Measurements from ENCODE around the gene GOPC. TPM values are rescaled to one million over a fixed set of nuclear protein-coding genes. Genes with fewer than 3 reads are reported as not detected.

The GOPC gene
- total and polyA plus RNA-seq, 2 of the 8 experiments (the other 6 are each of a cell fraction or from before 2014, with no cell fraction given), result 5.3 to 19.4 TPM

- POLR2A ChIA-PET (ENCODE audit: partially characterized antibody), result no interaction called here
These were observed 37.6 kb downstream of the GOPC start for GRCh38 chr6:117564681-117565080.

More at GRCh38 chr6:117564681-117565080, 37.6 kb downstream of the GOPC start:
- WGBS, 2 experiments (ENCODE audit: extremely low coverage in 1 of 2, insufficient coverage in 1 of 2, insufficient read length in 1 of 2, insufficient replicate concordance in 2 of 2, low coverage in 1 of 2, low lambda C conversion rate in 2 of 2, missing lambda C conversion rate in 1 of 2), result 86% methylated on average over 1 of the region's 1 CpG; no CpG with 5 or more reads in 1 of the 2 experiments
- H3K9me3 ChIP-seq (ENCODE audit: insufficient read depth in 2 of 2, low read depth in 1 of 2, low read length in 1 of 2), result no peaks in the 10 kb centered on the region
- no peak overlapping the region for H3K14ac ChIP-seq (ENCODE audit: insufficient read length)
- H3K79me2 ChIP-seq (ENCODE audit: control insufficient read depth in 1 of 2, insufficient read depth in 2 of 2, low read length in 2 of 2), result no peaks in the 10 kb centered on the region
- no peak overlapping the region for H3K56ac ChIP-seq (replicated peaks; ENCODE audit: insufficient read length, low read depth, low read length)
- H2BK20ac ChIP-seq (ENCODE audit: low read length), result no peak overlapping the region
- H3K27ac ChIP-seq (ENCODE audit: low read depth, low read length), result no peak overlapping the region
- no peaks in the 10 kb centered on the region for H3K79me1 ChIP-seq (ENCODE audit: low read depth, low read length)
- H2BK12ac ChIP-seq (ENCODE audit: low read depth, low read length), result no peak overlapping the region
- no peak overlapping the region for H2BK120ac ChIP-seq (replicated peaks; ENCODE audit: low read depth, low read length)
- no peak for TF ChIP-seq CEBPB (IDR thresholded peaks at IDR 0.05; ENCODE audit: low read depth, low read length)
- no peak for TF ChIP-seq CREB1 (IDR thresholded peaks at IDR 0.05)
- H3K4me3 ChIP-seq (ENCODE audit: extremely low read depth in 1 of 4, insufficient read depth in 2 of 4, low read depth in 3 of 4, low read length in 4 of 4), result no peak overlapping the region
- no peak for DNase-seq (ENCODE audit: low read depth in 1 of 2, low spot score in 2 of 2)
- H3K36me3 ChIP-seq (ENCODE audit: control insufficient read depth in 2 of 4, insufficient read depth in 4 of 4, low read length in 3 of 4), result peaks cover 3 to 43% (median 11%) of the 10 kb centered on the region in 4 experiments; a peak in 4 of 8 replicates
- no peaks in the 10 kb centered on the region for H3K23me2 ChIP-seq (ENCODE audit: low read depth, low read length)
- FAIRE-seq, result no peak
- no peak overlapping the region for H3K4ac ChIP-seq (replicated peaks; ENCODE audit: insufficient read length, low read depth, low read length)
- no peak overlapping the region for H3K4me2 ChIP-seq (ENCODE audit: insufficient read depth in 1 of 2, low read depth in 2 of 2, low read length in 2 of 2)
- no peak overlapping the region for H2BK5ac ChIP-seq (ENCODE audit: low read depth, low read length)
- no peak overlapping the region for H4K5ac ChIP-seq (ENCODE audit: insufficient read length, low read depth, low read length)
- CTCF ChIA-PET (ENCODE audit: partially characterized antibody), result interaction anchor here (1.8 kb wide), 1 partner anchor 9 kb away, joined by 8 read pairs; no protein-coding TSS in a partner anchor
- no peak overlapping the region for H3K9ac ChIP-seq (replicated peaks in 1 of 4; ENCODE audit: extremely low read depth in 1 of 4, low read depth in 3 of 4, low read length in 3 of 4)
- no peak overlapping the region for H2AFZ ChIP-seq (ENCODE audit: low read length)
- H4K20me1 ChIP-seq (replicated peaks in 1 of 2; ENCODE audit: control insufficient read depth in 1 of 2, insufficient read depth in 2 of 2, low read length in 2 of 2), result no peaks in the 10 kb centered on the region
- no peak overlapping the region for H3K18ac ChIP-seq (ENCODE audit: extremely low read depth, low read length)
- no peak overlapping the region for H4K91ac ChIP-seq (replicated peaks; ENCODE audit: insufficient read length, low read length)
- H2AK5ac ChIP-seq (ENCODE audit: low read depth, low read length), result no peak overlapping the region
- H3K27me3 ChIP-seq (replicated peaks in 1 of 4; ENCODE audit: control insufficient read depth in 3 of 4, extremely low read depth in 1 of 4, insufficient read depth in 3 of 4, low read length in 3 of 4), result no peaks in the 10 kb centered on the region
- no peak overlapping the region for H3K23ac ChIP-seq (ENCODE audit: insufficient read length)
- no peak overlapping the region for H4K8ac ChIP-seq (ENCODE audit: extremely low read depth, insufficient read depth, low read length)
- H3K4me1 ChIP-seq (replicated peaks in 1 of 4; ENCODE audit: control insufficient read depth in 3 of 4, insufficient read depth in 4 of 4, low read length in 3 of 4), result no peaks in the 10 kb centered on the region
- no peak overlapping the region for H2BK15ac ChIP-seq (ENCODE audit: low read length)
